AG04449 (cell line): ENCODE measurements around the gene DIP2C.
A peak's percentile ranks its signal among the peaks of the same experiment; 100 is the strongest.

Experiments used
- CTCF ChIA-PET: fragments of 350-600 bp; formaldehyde crosslinking; extraction: SDS; loops from one replicate; lab custom pipeline; 2021; ENCODE audit warnings: antibody characterized with exemption; lab: Yijun Ruan, JAX
- POLR2A ChIA-PET: fragments of 400-600, 350-600 bp; formaldehyde crosslinking; extraction: SDS; loops from one replicate; lab custom pipeline; 2020; ENCODE audit warnings: antibody characterized with exemption, inconsistent platforms; lab: Yijun Ruan, JAX
- DNase-seq: peaks from one replicate; pipeline ENCODE4 v3.0.0-alpha.2; 2010; ENCODE audit warnings: low read depth, low spot score
- H3K4me3 ChIP-seq: 2 replicates; pipeline ENCODE4 v1.5.1; 2011; ENCODE audit warnings: low read depth, mild to moderate bottlenecking, control low read depth, low read length
- CTCF ChIP-seq: IDR thresholded peaks from one replicate; pipeline ENCODE4 v1.5.1; 2011; ENCODE audit warnings: mild to moderate bottlenecking, moderate library complexity, low read length, control low read depth, inconsistent platforms; ENCODE audit not compliant: insufficient read depth; ENCODE audit errors: missing control alignments

DIP2C gene

GRCh38 chr10:232061-232460, 457.4 kb downstream of the DIP2C start:
- H3K4me3 ChIP-seq, result no peak overlapping the region
- ChIA-PET CTCF (interaction anchor here (2.5 to 3.2 kb wide), 2 partner anchors 16 to 21 kb away, joined by 6 to 11 read pairs; no protein-coding TSS in a partner anchor), POLR2A (no interaction called here)
- no peak for TF ChIP-seq CTCF
- DNase-seq, result no peak

GRCh38 chr10:230758-231157, 458.7 kb downstream of the DIP2C start:
- ChIA-PET CTCF (interaction anchor here (0.6 to 3.2 kb wide), 7 partner anchors 10 to 25 kb away, joined by 3 to 11 read pairs (median 3); no protein-coding TSS in a partner anchor), POLR2A (no interaction called here)

GRCh38 chr10:228366-228765, 461.1 kb downstream of the DIP2C start:
- TF ChIP-seq CTCF, result no peak
- no peak for DNase-seq
- H3K4me3 ChIP-seq, result no peak overlapping the region
- POLR2A ChIA-PET, result no interaction called here
- CTCF ChIA-PET, result interaction anchor here (1.6 kb wide), 1 partner anchor 60 kb away, joined by 5 read pairs; no protein-coding TSS in a partner anchor

More at GRCh38 chr10:230758-231157, 458.7 kb downstream of the DIP2C start:
- TF ChIP-seq CTCF, result peak; percentile 17
- H3K4me3 ChIP-seq, result no peak overlapping the region
- no peak for DNase-seq

- ChIA-PET POLR2A (interaction anchor here (1.3 kb wide), 1 partner anchor 8 kb away, joined by 4 read pairs; no protein-coding TSS in a partner anchor), CTCF (interaction anchor here (1.6 kb wide), 1 partner anchor 61 kb away, joined by 5 read pairs; no protein-coding TSS in a partner anchor)
- H3K4me3 ChIP-seq, result no peak overlapping the region
- peak; percentile 19 for DNase-seq
- TF ChIP-seq CTCF, result no peak
These were observed 462.5 kb downstream of the DIP2C start for GRCh38 chr10:227014-227413.

- DNase-seq, result no peak
- no peak for TF ChIP-seq CTCF
- ChIA-PET POLR2A (no interaction called here), CTCF (no interaction called here)
- H3K4me3 ChIP-seq, result no peak overlapping the region
These were observed 463.4 kb downstream of the DIP2C start for GRCh38 chr10:226018-226417.

- TF ChIP-seq CTCF, result no peak
- ChIA-PET CTCF (no interaction called here), POLR2A (no interaction called here)
- H3K4me3 ChIP-seq, result no peak overlapping the region
- DNase-seq, result no peak
These were observed 464.9 kb downstream of the DIP2C start for GRCh38 chr10:224571-224970.
